ENCODE measurements around the gene POLA1. TPM values are rescaled to one million over a fixed set of nuclear protein-coding genes. Genes with fewer than 3 reads are reported as not detected.

The POLA1 gene
- total RNA-seq, 1 experiment from 2014 or later = 30.0 TPM

DNA sequence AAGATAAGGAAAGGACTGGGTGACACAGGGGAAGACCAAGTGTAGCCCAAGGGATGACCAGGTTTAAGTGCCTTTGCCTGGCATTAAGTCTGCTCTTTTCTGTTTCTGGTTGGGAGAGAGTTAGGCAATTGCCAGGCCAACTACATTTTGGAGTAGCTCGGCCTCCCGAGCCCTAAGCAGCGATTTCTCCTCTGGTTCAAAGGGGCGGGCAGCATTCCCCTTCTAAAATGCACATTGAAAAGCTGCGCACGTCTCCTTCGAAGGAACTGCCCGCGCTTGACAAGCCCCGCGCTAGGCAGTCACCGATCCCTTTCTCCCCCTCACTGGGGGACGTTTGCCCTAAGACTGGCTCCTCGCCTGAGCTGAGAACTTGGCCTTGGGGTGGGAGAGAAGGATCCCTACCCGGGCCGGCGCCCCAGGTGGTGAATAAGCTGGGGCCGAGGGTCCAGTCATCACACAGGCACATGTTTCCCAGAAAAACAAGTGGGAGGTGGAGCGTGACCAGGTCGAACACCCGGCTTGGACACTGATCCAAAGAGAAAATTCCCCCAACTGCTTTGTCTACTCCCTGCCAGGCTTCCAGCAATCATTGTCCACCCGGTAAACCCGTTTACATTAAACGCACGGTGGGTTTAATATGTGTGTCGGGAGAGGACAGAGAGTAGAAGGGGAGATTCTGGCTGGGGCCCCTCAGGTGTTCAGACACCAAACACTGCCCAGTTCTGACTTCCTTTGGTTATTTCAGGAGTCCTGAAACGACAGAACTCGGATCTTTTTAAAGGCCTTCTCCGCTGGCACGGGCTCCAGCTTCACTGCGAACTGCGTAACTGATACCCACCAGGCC, 318.1 kb downstream of the POLA1 start:
- H3K4me3 ChIP-seq = no peak overlapping the region
- DNase-seq (ENCODE audit: low read depth in 1 of 2, low spot score in 2 of 2) = no peak
- no peaks in the 10 kb centered on the region for H3K9me3 ChIP-seq (replicated peaks)
- H3K27ac ChIP-seq = no peak overlapping the region
- H3K4me1 ChIP-seq (replicated peaks) = no peaks in the 10 kb centered on the region; the same call in 1 of the 2 replicates
- H3K27me3 ChIP-seq (replicated peaks) = peaks cover 24% of the 10 kb centered on the region
- H3K36me3 ChIP-seq = no peaks in the 10 kb centered on the region

DNA sequence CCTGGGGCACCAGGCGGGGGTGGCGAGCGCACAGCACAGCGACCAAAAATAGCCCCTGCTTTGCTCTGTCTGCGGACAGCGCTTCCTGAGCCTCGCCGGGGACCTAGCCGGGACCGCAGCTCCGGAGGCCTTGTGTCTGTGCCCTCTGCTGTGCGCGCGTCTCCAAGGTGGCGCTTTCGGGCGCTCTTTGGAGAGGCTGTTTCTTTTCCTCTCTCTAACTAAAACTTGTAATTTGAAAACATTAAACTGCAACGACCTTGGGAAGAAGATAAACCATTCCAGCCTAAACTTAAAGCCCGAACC, 318.7 kb downstream of the POLA1 start:
- no peaks in the 10 kb centered on the region; the same call in 1 of the 2 replicates for H3K4me1 ChIP-seq (replicated peaks)
- H3K9me3 ChIP-seq (replicated peaks) = no peaks in the 10 kb centered on the region
- no peaks in the 10 kb centered on the region for H3K36me3 ChIP-seq
- H3K4me3 ChIP-seq = no peak overlapping the region
- DNase-seq (ENCODE audit: low read depth in 1 of 2, low spot score in 2 of 2) = no peak
- peaks cover 21% of the 10 kb centered on the region for H3K27me3 ChIP-seq (replicated peaks)
- H3K27ac ChIP-seq = no peak overlapping the region

DNA sequence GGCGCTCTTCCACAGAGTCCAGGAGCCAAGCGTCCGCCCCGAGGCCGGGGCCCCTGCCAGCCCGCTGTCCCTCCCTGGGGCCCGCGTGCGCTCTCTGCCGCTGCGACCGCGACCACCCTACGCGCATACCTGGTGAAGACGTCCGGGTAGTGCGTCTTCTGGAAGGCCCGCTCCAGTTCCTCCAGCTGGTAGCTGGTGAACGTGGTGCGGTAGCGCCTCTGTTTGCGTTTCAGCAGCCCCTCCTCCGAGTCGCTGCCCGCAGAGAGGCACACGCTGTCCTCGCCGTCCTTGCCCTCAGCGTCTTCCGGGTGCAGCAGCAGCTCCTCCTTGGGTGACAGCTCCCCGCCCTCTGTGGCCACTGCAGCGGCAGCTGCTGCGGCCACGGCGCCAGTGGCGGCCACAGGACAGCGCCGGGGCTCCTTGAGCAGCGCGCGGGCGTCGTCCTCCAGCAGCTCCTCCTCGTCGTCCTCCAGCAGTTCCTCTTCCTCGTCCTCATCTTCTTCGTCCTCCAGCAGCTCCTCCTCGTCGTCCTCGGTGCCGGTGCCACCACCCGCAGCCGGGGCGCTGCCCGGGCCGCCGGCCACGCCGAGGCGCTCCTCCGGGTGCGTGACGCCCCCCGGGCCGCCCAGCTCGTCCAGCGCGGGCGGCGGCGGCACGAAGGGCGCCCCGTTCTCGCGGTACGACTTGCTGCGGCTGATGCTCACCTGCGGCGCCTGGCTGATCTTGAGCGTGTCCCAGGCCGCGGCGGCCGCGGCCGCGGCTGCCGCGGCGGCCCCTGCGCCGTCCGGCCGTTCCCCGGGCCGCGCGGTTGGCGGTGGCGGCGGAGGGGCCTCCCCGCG, 319.3 kb downstream of the POLA1 start:
- no peak overlapping the region for H3K4me3 ChIP-seq
- no peaks in the 10 kb centered on the region for H3K36me3 ChIP-seq
- no peaks in the 10 kb centered on the region for H3K9me3 ChIP-seq (replicated peaks)
- H3K27ac ChIP-seq = no peak overlapping the region
- no peak for DNase-seq (ENCODE audit: low read depth in 1 of 2, low spot score in 2 of 2)
- H3K27me3 ChIP-seq (replicated peaks) = peaks cover 14% of the 10 kb centered on the region; the same call in 1 of the 2 replicates
- H3K4me1 ChIP-seq (replicated peaks) = no peaks in the 10 kb centered on the region; the same call in 1 of the 2 replicates

DNA sequence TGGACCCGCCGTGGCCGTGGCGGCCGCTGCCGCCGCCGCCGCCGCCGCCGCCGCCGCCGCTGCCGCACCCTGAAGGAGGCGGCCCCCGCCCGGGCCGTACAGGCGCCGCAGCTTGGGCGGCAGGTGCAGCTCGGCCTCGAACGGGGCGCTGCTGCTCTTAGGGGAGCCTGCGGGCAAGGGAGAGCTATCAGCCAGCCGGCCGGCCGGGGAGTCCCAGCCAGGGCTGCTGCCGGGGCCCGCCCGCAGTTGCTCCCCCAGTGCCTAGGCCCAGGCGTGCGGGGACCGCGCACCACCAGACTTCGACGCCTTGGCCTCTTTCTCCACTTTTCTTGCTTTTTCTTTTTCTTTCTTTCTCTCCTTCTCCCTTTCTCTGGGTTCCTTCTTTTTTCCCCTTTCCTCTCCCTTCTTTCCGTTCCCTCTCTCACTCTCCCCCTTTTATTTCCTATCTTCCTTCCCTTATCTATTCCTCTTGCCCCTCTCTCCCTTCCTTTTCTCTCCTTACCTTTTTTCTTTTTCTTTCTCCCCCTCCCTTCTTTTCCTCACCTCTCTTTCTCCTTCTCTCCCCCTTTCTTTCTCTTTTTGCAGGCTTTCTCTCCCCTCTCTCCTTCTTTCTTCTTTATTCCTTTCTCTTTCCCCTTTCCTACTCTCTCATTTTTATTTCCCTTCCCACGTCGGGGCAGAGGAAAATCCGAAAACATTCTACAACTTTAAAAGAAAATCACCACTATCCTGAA, 320.1 kb downstream of the POLA1 start:
- Histone ChIP-seq H3K27ac (no peak overlapping the region), H3K9me3 (replicated peaks) (no peaks in the 10 kb centered on the region), H3K36me3 (no peaks in the 10 kb centered on the region), H3K4me3 (no peak overlapping the region), H3K4me1 (replicated peaks) (no peaks in the 10 kb centered on the region; the same call in 1 of the 2 replicates), H3K27me3 (replicated peaks) (peaks cover 12% of the 10 kb centered on the region)
- no peak for DNase-seq (ENCODE audit: low read depth in 1 of 2, low spot score in 2 of 2)

DNA sequence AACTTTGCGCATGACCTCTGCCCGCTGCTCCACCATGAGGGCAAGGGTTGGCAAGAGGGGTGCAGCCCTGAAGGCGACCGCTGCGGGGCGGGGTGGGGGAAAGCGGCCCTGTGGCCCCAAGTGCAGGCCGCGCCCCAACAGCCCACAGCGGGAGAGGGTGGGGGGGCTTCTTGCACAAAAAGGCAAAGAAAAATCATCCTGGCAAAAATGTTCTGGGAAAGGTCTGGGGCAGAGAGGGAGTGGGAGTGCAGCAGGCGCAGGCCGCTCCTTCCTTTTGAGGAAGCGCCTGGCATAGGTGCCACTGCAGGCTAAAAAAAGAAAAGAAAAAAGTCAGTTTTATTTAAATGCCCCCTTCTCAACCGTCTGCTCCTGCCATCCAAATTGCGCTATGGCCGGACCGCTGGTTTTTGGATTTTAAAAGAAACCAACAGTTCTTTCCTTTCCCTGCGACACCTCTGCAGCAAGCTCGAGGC, 320.7 kb downstream of the POLA1 start:
- Histone ChIP-seq H3K27ac (no peak overlapping the region), H3K27me3 (replicated peaks) (peaks cover 17% of the 10 kb centered on the region), H3K4me3 (no peak overlapping the region), H3K36me3 (no peaks in the 10 kb centered on the region), H3K9me3 (replicated peaks) (no peaks in the 10 kb centered on the region), H3K4me1 (replicated peaks) (no peaks in the 10 kb centered on the region; the same call in 1 of the 2 replicates)
- DNase-seq (ENCODE audit: low read depth in 1 of 2, low spot score in 2 of 2) = no peak

DNA sequence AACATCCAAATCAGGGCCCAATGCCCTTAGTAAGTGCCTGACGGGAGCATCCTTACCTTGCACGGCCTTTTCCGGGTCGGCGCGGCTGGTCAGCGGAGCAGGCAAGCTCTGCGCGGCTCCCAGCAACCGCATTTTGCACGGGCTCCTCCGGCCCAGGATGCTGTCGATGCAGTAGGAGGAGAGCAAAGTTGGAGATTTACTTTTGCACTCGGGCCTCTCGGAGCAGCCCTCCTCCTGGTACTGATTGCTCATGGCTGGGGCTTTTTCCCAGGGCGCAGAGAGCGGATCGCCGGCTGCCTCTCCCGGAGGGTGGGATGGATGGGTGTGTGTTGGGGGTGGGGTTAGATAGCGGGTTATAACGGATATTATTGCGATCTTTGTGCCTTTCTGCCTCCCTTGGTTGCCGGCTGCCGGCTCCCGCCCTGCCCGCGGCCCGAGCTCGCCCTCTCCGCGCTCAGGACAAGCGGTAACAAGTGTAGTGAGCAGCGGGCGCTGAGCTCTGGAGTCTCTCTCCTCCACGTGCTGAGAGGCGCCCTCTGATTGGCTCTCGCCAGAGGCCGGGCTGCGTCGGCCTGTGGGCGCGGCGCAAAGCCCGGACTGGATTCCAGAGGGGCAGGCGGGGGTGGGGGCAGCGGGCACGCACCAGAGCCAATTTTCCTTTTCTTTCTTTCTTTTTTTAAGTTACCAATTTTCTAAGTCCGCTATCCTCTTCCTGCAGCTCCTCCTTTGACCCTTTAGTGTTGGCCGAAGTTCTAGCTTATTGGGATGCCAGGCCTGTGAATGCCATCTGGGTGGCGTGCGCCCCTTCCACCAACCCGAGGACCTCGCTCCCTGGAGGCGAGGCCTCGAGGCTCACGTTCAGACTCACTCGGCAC, 322.0 kb downstream of the POLA1 start, which contains the start of gene ARX:
Gene ARX (minus strand): TSS at position 480 of the 875 bp plus-strand sequence. CDS start 228 bp downstream, at position 252.
- no peaks in the 10 kb centered on the region; the same call in 1 of the 2 replicates for H3K4me1 ChIP-seq (replicated peaks)
- DNase-seq (ENCODE audit: low read depth in 1 of 2, low spot score in 2 of 2) = no peak
- no peaks in the 10 kb centered on the region for H3K36me3 ChIP-seq
- no peak within 1 kb of the TSS for H3K27ac ChIP-seq
- H3K4me3 ChIP-seq = no peak within 1 kb of the TSS
- H3K9me3 ChIP-seq (replicated peaks) = no peaks in the 10 kb centered on the region
- H3K27me3 ChIP-seq (replicated peaks) = peaks cover 21% of the 10 kb centered on the region

DNA sequence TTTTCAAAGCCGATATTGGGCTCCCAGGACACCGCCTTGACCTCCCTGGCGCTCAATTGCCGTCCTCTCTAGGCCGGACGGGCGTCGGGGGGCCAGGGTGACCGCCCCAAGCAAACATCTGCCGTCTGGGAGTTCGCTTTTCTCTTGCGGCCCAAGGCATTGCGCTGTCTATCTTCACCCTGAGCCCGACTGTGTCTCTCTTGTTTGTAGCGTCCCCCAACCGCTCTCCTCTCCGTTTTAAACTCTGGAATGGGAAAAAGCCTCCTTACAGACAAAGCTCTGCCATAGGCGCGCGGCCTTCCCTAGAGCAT, 322.6 kb downstream of the POLA1 start:
- Histone ChIP-seq H3K4me1 (replicated peaks) (no peaks in the 10 kb centered on the region; the same call in 1 of the 2 replicates), H3K27ac (no peak overlapping the region), H3K4me3 (no peak overlapping the region), H3K9me3 (replicated peaks) (no peaks in the 10 kb centered on the region), H3K27me3 (replicated peaks) (peaks cover 26% of the 10 kb centered on the region), H3K36me3 (no peaks in the 10 kb centered on the region)
- no peak for DNase-seq (ENCODE audit: low read depth in 1 of 2, low spot score in 2 of 2)

DNA sequence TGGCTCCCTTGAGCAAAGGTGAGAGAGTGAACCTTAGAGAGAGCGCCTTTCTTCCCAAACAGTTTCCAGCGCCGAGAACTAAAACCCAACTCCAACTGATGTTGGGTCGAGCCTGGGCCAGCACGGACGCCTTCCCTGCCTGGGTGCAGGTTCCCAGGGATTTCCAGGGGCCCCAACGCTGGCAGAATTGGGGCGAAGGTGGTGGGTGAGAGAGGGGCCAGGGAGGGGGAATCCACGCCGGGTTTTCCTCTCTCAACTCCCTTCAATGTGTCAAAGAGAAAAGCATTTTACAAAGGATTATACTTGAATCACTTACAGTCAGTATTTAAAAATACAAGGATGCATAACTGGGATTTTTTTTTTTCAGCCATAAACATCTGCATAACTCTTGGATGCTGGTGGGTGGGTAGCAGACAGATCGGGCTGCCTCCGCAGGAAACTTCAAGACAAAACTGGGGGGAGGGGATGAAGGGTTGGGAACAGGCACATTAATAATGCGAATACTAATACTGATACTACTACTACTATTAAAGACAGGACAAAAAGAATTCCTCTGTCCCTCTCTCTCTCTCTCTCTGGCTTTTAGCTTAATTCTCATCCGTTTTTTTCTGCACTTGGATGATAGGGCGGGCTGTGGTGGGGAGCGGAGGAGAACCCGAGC, 323.4 kb downstream of the POLA1 start:
- Histone ChIP-seq H3K9me3 (replicated peaks) (no peaks in the 10 kb centered on the region), H3K4me3 (no peak overlapping the region), H3K27me3 (replicated peaks) (peaks cover 27% of the 10 kb centered on the region), H3K36me3 (no peaks in the 10 kb centered on the region), H3K27ac (no peak overlapping the region), H3K4me1 (replicated peaks) (no peaks in the 10 kb centered on the region; the same call in 1 of the 2 replicates)
- DNase-seq (ENCODE audit: low read depth in 1 of 2, low spot score in 2 of 2) = no peak

DNA sequence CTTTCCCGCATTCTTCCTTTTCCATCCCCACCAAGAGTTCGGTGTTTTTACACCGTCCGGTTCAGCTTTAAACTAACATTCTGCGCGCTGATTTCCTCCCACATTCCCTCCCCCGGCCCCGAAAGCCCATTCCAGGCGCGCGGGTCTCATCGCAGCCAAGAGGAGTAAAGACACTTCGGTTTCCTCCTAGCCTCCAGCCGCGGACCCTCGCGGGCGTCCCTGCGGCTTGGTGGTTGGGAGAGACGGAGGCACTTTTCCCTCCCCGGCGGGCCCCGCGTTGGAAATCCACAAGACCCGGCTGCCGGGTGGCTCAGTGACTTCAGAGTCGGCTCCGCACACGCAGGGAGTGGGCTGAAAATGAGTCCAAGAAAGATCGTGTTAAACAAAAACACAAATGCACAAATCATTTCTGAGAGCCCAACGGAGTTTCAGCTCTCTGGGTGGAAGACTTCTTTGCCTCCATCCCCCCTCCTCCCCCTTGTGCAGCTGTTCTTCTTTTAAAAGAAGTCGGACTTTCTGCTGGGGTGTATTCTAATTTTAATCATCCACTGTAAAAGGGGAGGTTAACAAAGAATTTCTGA, 324.0 kb downstream of the POLA1 start:
- Histone ChIP-seq H3K27ac (no peak overlapping the region), H3K36me3 (no peaks in the 10 kb centered on the region), H3K4me1 (replicated peaks) (no peaks in the 10 kb centered on the region; the same call in 1 of the 2 replicates), H3K27me3 (replicated peaks) (peaks cover 25% of the 10 kb centered on the region), H3K9me3 (replicated peaks) (no peaks in the 10 kb centered on the region), H3K4me3 (no peak overlapping the region)
- DNase-seq (ENCODE audit: low read depth in 1 of 2, low spot score in 2 of 2) = no peak

DNA sequence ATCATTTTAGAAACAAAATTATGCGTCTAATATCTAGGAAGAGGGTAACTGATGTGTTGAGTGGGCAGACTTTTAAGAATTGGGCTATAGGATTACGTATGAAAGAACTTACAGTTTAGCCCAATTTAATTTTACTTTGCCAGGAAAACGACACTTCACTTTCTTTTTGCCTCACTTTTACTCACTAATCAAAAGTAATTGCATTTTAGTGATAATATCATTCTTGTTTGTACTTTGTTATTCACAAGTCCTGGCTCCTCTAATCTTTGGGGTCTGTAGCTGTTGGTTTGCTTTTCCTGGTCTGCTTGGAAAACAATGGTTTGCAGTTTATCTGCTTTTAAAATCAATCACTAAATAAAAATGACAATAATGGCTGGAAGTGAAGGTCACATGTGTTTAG, 325.0 kb downstream of the POLA1 start:
- peaks cover 25% of the 10 kb centered on the region for H3K27me3 ChIP-seq (replicated peaks)
- H3K9me3 ChIP-seq (replicated peaks) = no peaks in the 10 kb centered on the region
- H3K27ac ChIP-seq = no peak overlapping the region
- DNase-seq (ENCODE audit: low read depth in 1 of 2, low spot score in 2 of 2) = no peak
- H3K4me1 ChIP-seq (replicated peaks) = no peaks in the 10 kb centered on the region; the same call in 1 of the 2 replicates
- no peak overlapping the region for H3K4me3 ChIP-seq
- H3K36me3 ChIP-seq = no peaks in the 10 kb centered on the region

DNA sequence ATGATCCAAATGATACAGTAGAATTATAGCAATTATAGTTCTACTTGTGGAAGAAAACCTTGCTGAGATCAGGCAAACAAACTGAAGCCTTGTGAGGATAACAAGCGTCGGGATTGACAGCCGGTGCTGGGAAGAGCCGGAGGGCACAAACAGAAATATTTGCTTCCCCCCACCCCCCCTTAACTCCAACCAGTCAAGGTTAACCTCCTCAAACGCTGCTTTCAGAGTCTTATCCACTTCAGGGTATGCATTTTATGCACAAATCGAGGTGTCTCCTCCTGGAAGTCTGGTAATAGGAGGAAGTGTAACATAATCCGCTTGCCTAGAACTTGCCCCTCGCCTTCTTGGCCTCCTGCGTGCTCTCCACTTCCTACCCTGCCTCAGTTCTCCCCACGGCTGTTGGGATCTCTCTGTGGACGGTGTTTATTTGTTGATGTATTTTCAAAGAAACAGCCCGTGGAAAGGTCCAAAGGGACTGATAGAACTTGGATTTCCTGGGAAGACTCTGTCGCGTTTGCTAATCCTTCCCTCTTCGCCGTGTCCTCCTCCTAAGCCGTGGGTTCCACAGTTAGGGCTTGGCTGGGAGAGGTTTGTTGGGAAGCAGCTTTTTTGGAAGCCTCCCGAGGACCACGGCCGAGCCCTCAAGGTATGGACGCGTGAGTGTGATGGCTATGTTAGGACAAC, 326.1 kb downstream of the POLA1 start:
- H3K9me3 ChIP-seq (replicated peaks) = no peaks in the 10 kb centered on the region
- no peaks in the 10 kb centered on the region; the same call in 1 of the 2 replicates for H3K4me1 ChIP-seq (replicated peaks)
- no peak overlapping the region for H3K4me3 ChIP-seq
- H3K27ac ChIP-seq = no peak overlapping the region
- no peak for DNase-seq (ENCODE audit: low read depth in 1 of 2, low spot score in 2 of 2)
- no peaks in the 10 kb centered on the region for H3K36me3 ChIP-seq
- H3K27me3 ChIP-seq (replicated peaks) = peaks cover 23% of the 10 kb centered on the region

Data from SJSA1 (cell line).